ENCODE results near the gene TRABD.

GRCh38 chr22:50171965-50172421 lies 13.7 kb upstream of the TRABD start:
- TF ChIP-seq, protein P1, sequence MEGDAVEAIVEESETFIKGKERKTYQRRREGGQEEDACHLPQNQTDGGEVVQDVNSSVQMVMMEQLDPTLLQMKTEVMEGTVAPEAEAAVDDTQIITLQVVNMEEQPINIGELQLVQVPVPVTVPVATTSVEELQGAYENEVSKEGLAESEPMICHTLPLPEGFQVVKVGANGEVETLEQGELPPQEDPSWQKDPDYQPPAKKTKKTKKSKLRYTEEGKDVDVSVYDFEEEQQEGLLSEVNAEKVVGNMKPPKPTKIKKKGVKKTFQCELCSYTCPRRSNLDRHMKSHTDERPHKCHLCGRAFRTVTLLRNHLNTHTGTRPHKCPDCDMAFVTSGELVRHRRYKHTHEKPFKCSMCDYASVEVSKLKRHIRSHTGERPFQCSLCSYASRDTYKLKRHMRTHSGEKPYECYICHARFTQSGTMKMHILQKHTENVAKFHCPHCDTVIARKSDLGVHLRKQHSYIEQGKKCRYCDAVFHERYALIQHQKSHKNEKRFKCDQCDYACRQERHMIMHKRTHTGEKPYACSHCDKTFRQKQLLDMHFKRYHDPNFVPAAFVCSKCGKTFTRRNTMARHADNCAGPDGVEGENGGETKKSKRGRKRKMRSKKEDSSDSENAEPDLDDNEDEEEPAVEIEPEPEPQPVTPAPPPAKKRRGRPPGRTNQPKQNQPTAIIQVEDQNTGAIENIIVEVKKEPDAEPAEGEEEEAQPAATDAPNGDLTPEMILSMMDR (IDR thresholded peaks at IDR 0.05) = no peak
- TF ChIP-seq POLR2A (IDR thresholded peaks at IDR 0.05) = no peak
